SK-N-SH treated with all-trans-retinoic acid at 6 μM for 48 hours (cell line): Measurements from ENCODE around the gene CAMKMT.

Experiments used
- ATAC-seq: fragments of 200-7000 bp; cut with Tn5 transposase; 3 replicates; pipeline ENCODE4 v1.9.1; 2020; ENCODE audit warnings: mild to moderate bottlenecking, moderate library complexity
- ARNTL ChIP-seq: fragments of 450-650 bp; formaldehyde crosslinking; IDR thresholded peaks from 2 replicates; pipeline ENCODE4 v1.5.0; 2020; ENCODE audit warnings: low read depth, mild to moderate bottlenecking, moderate library complexity, borderline replicate concordance
- BACH2 ChIP-seq: fragments of 250-450 bp; sonication (Bioruptor Pico); IDR thresholded peaks from 2 replicates; pipeline ENCODE4 v1.9.0; 2021; ENCODE audit warnings: mild to moderate bottlenecking, borderline replicate concordance
- CREB5 ChIP-seq: fragments of 250-450 bp; sonication (Bioruptor Pico); IDR thresholded peaks from 2 replicates; pipeline ENCODE4 v1.5.1; 2020; ENCODE audit warnings: low read depth, mild to moderate bottlenecking, moderate library complexity
- CSRNP3 ChIP-seq: fragments of 250-450 bp; sonication (Bioruptor Pico); IDR thresholded peaks from 2 replicates; pipeline ENCODE4 v1.5.1; 2021; ENCODE audit warnings: mild to moderate bottlenecking, moderate library complexity
- ESRRG ChIP-seq: fragments of 250-450 bp; sonication (Bioruptor Pico); IDR thresholded peaks from 2 replicates; pipeline ENCODE4 v1.6.1; 2021; ENCODE audit warnings: mild to moderate bottlenecking
- GLIS3 ChIP-seq: fragments of 250-450 bp; sonication (Bioruptor Pico); IDR thresholded peaks from 2 replicates; pipeline ENCODE4 v1.5.0; 2020; ENCODE audit warnings: mild to moderate bottlenecking, moderate library complexity
- ISL1 ChIP-seq: fragments of 250-450 bp; sonication (Bioruptor Pico); IDR thresholded peaks from 2 replicates; pipeline ENCODE4 v2.1.2; 2022; ENCODE audit warnings: mild to moderate bottlenecking, moderate library complexity
- OSR1 ChIP-seq: fragments of 250-450 bp; sonication (Bioruptor Pico); IDR thresholded peaks from 2 replicates; pipeline ENCODE4 v1.8.0; 2022; ENCODE audit warnings: moderate library complexity, mild to moderate bottlenecking, inconsistent platforms
- PATZ1 ChIP-seq: fragments of 250-450 bp; sonication (Bioruptor Pico); IDR thresholded peaks from 2 replicates; pipeline ENCODE4 v1.8.0; 2020; ENCODE audit warnings: mild to moderate bottlenecking, moderate library complexity, borderline replicate concordance
- POU6F1 ChIP-seq: fragments of 250-450 bp; sonication (Bioruptor Pico); IDR thresholded peaks from 2 replicates; pipeline ENCODE4 v1.8.0; 2021; ENCODE audit warnings: low read depth, mild to moderate bottlenecking, moderate library complexity, borderline replicate concordance
- RARB ChIP-seq: fragments of 250-450 bp; sonication (Bioruptor Pico); IDR thresholded peaks from 2 replicates; pipeline ENCODE4 v1.8.0; 2021; ENCODE audit warnings: mild to moderate bottlenecking, moderate library complexity
- SNAI2 ChIP-seq: fragments of 250-450 bp; sonication (Bioruptor Pico); IDR thresholded peaks from 2 replicates; pipeline ENCODE4 v1.5.0; 2020; ENCODE audit warnings: mild to moderate bottlenecking, moderate library complexity
- TCF4 ChIP-seq: fragments of 250-450 bp; sonication (Bioruptor Pico); IDR thresholded peaks from 2 replicates; pipeline ENCODE4 v1.8.0; 2021; ENCODE audit warnings: mild to moderate bottlenecking, moderate library complexity, borderline replicate concordance
- TOX ChIP-seq: fragments of 250-450 bp; sonication (Bioruptor Pico); IDR thresholded peaks from 2 replicates; pipeline ENCODE4 v1.8.0; 2021; ENCODE audit warnings: mild to moderate bottlenecking, moderate library complexity, borderline replicate concordance
- ZC3H10 ChIP-seq: fragments of 250-450 bp; sonication (Bioruptor Pico); IDR thresholded peaks from 2 replicates; pipeline ENCODE4 v1.5.1; 2021; ENCODE audit warnings: mild to moderate bottlenecking, moderate library complexity
- ZFP3 ChIP-seq: fragments of 250-450 bp; sonication (Bioruptor Pico); IDR thresholded peaks from 2 replicates; pipeline ENCODE4 v1.5.0; 2020; ENCODE audit warnings: mild to moderate bottlenecking, moderate library complexity
- ZFP30 ChIP-seq: fragments of 450-650 bp; formaldehyde crosslinking; IDR thresholded peaks from 2 replicates; pipeline ENCODE4 v1.5.0; 2022; ENCODE audit warnings: mild to moderate bottlenecking, moderate library complexity
- ZNF70 ChIP-seq: fragments of 450-650 bp; formaldehyde crosslinking; IDR thresholded peaks from 2 replicates; pipeline ENCODE4 v1.5.0; 2020; ENCODE audit warnings: mild to moderate bottlenecking, moderate library complexity
- ZNF8 ChIP-seq: fragments of 450-650 bp; formaldehyde crosslinking; IDR thresholded peaks from 2 replicates; pipeline ENCODE4 v1.5.0; 2020; ENCODE audit warnings: mild to moderate bottlenecking, moderate library complexity
- TF ChIP-seq, protein P1 (sequence below): fragments of 250-450 bp; sonication (Bioruptor Pico); IDR thresholded peaks from 2 replicates; pipeline ENCODE4 v1.5.0; 2020; ENCODE audit warnings: mild to moderate bottlenecking, moderate library complexity

CAMKMT gene

GRCh38 chr2:44529448-44529847 is 167.7 kb downstream of the CAMKMT start (continued):
- TF ChIP-seq, protein P1, sequence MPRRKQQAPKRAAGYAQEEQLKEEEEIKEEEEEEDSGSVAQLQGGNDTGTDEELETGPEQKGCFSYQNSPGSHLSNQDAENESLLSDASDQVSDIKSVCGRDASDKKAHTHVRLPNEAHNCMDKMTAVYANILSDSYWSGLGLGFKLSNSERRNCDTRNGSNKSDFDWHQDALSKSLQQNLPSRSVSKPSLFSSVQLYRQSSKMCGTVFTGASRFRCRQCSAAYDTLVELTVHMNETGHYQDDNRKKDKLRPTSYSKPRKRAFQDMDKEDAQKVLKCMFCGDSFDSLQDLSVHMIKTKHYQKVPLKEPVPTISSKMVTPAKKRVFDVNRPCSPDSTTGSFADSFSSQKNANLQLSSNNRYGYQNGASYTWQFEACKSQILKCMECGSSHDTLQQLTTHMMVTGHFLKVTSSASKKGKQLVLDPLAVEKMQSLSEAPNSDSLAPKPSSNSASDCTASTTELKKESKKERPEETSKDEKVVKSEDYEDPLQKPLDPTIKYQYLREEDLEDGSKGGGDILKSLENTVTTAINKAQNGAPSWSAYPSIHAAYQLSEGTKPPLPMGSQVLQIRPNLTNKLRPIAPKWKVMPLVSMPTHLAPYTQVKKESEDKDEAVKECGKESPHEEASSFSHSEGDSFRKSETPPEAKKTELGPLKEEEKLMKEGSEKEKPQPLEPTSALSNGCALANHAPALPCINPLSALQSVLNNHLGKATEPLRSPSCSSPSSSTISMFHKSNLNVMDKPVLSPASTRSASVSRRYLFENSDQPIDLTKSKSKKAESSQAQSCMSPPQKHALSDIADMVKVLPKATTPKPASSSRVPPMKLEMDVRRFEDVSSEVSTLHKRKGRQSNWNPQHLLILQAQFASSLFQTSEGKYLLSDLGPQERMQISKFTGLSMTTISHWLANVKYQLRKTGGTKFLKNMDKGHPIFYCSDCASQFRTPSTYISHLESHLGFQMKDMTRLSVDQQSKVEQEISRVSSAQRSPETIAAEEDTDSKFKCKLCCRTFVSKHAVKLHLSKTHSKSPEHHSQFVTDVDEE (CRISPR knock-in tag) = no peak
- no peak for TF ChIP-seq ISL1 (CRISPR knock-in tag)
- no peak for TF ChIP-seq PATZ1 (CRISPR knock-in tag)
- no peak for TF ChIP-seq ZFP30 (CRISPR knock-in tag)
- TF ChIP-seq RARB (CRISPR knock-in tag) = no peak
- no peak for TF ChIP-seq GLIS3 (CRISPR knock-in tag)

DNA sequence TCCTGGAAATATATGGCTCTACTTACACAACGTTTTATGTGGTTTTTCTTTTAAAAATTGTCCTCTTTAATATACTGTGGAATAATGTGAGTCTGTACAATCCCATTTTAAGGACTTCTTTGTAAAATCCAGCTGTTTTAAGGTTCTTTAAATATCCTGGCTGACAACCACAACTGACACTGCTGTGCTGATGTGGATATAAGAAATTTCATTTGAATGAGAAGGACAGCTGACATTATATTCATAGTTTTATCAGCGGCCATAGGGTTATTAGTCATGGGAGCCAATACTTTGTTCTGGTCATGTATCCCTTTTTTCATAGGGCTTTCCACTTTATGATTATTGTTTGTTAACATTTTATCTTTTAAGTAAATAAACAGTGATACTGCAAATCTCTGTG is 169.5 kb downstream of the CAMKMT start:
- no peak for ATAC-seq
- no peak for TF ChIP-seq ARNTL
- no peak for TF ChIP-seq ZNF70 (CRISPR knock-in tag)
- TF ChIP-seq ZC3H10 (CRISPR knock-in tag) = no peak
- TF ChIP-seq ISL1 (CRISPR knock-in tag) = no peak
- no peak for TF ChIP-seq CSRNP3 (CRISPR knock-in tag)
- no peak for TF ChIP-seq CREB5
- no peak for TF ChIP-seq ZFP3 (CRISPR knock-in tag)
- TF ChIP-seq GLIS3 (CRISPR knock-in tag) = no peak
- TF ChIP-seq TCF4 = no peak
- TF ChIP-seq SNAI2 (CRISPR knock-in tag) = no peak
- TF ChIP-seq POU6F1 = no peak
- no peak for TF ChIP-seq TOX (CRISPR knock-in tag)
- no peak for TF ChIP-seq BACH2 (CRISPR knock-in tag)
- no peak for TF ChIP-seq OSR1 (CRISPR knock-in tag)
- TF ChIP-seq, protein P1 (CRISPR knock-in tag) = no peak
- TF ChIP-seq ZFP30 (CRISPR knock-in tag) = no peak
- TF ChIP-seq ZNF8 (CRISPR knock-in tag) = no peak
- no peak for TF ChIP-seq ESRRG
